SKM-1 (cell line): ENCODE results near the gene FOXF1.

Source experiments
- DNase-seq: peaks from one replicate; lab custom pipeline; 2025; ENCODE audit not compliant: unreplicated experiment; lab: John Stamatoyannopoulos, UW

FOXF1 gene

DNA sequence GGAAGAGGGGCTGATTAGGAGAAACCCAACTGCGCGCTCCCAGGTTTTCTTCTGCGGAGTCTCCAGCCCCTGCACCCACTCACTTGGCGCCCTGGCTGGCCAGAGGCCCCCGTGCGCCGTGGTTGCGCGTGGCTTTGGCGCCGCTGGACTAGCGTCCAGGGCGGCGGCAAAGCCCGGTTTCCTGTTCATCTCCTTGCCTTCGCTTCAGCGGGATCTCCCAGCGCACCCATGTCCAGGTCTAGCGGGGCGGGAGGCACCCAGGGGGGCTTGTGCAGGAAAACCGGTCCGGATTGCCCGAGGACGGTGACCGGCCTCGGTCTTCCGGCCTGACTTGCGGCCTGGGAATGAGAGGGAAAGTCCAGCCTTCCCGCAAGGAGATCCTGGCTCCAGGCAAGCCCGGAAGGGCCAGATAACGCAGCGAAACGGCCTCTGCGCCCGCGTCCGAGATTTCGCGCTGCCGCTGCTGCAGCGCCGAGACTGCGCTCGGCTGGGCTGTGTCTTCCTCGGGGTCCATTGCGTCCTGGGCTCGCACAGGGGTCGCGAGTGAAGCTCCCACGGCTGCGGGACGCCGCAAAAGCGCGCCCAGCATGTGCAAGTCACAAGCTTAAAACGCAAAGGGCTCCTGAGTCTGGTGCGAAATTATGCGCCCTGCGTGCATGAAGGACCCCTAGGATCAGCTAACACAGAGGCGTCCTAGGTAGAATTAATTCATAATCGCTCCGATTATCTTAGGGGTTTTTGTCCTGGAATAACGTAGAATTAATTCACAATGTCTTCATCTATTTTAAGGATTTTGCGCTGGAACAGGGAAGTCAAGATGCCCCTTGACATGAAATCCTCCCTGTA, 5.7 kb downstream of the FOXF1 start:
- DNase-seq: no peak

DNA sequence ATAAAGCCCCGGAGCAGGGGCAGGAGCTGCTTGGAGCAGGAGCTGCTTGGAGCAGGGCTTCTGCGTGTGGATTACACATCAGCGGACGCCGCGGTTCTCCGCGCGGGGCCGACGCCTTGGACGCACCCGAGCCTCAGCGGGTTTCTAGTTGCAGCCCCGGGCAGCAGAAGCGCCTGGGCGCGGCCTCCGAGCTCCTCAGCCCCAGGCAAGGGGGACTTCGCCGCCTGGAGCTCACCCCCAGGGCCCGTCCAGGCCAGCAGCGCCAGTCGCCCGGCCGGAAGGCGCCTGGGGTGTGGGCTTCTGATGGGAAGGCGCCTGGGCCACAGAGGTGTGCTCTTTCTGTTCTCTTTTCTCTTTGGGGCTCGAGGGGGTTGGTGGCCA, 6.3 kb downstream of the FOXF1 start:
- DNase-seq: no peak

DNA sequence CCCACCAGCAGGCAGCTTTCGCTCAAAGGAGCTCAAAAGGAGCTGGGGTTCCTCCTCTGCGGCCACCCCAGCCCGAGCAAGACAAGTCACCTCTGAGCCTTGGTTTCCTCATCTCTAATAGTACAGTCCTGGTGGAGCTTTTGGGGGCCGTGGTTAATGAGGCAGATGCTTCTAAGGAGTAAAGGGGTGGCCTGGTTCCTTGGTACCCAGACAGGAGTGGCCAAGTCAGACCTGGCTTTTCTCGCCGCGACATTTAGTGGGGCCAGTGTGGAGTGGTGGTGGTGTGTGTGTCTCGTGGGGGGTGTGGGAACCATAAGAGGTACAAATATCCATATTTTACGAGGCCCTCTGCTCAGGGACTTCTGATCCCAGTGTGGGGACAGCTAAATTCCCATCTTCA, 6.7 kb downstream of the FOXF1 start:
- no peak for DNase-seq

DNA sequence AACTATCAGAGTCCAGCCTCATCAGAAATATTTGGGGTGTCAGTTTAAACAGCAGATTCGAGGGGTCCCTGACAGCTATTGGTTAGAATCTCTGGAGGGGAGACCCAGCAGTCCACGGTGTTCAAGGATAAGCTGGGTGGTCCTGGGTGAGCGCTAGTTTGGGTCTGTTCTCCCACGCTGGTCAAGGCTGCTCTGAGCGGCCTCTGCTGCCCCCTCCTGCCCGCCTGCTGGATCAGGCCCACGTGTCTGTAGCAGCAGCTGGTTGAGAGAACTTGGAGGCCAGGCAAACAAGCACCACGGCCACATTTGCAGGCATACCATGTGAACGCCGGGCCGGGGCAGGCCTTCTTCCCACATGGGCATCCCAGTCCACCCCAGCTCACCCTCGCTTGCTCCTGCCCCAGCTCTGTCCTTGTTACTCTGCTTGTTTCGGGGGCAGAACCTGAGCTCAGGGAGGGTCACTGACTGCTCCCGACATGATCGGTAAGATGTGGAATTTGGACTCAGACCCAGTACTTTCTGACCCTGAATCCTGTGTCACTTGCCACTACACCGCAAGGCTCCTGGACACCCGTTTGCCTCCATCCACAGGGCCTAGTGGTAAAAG, 7.4 kb downstream of the FOXF1 start:
- no peak for DNase-seq

DNA sequence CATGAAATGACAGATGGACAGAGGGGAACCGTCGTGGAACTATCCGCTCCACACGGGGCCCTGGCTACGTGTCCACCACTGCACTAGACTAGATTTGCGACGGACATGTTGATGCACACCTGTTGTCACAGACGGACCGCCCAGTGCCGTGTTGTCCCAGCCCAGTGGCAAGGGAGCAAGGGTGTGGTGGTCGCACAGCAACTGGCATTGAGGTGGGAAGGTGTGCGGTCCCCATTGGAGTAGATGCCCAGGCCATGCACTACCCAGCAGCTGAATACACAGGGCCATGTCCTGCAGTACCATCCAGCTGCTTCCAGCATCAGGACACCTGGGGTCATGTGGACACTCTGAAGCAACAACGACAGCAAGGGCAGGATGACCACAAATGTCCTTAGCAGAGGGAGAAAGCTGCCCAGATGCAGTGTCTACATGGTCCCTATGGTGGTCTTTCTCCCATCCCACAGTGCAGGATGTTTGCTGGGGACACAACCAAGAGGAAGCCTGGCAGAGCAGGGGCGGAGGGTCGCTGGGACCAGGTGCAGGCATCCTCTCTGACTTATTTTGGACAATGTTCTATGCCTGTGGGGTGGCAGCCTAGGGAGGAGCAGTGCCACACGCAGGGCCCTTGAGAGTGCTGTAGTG, 8.8 kb downstream of the FOXF1 start:
- no peak for DNase-seq

DNA sequence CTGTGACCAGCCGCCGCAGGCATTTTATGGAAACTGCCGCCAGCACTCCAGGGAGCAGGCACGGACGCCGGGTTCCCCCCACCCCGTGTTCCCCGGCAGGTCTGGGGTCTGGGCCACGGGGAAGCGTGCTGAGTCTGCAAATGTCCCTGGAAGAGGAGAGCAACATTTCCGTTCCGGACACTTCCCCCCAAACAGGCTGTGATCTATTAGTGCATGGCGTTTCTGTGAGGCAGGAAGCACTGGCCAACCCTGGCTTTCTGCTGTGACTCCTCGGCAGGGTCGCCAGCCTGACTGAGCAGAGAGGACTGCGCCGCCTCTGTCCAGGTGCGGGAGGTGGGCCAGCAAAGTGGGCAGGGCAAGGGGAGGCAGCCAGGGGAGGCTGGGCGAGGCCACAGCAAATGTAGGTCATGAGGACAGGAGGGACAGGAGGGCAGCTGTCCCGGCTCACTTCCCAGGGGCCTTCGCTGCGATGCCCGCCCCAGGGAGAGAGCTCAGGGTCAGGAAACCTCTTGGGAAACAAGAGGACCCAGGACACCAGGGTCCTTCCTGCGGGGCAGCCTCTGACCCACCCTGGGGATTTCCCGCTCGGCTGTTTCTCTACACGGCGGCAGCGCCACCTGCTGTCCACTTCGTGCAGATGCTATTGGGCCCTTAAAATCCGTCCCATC, 9.5 kb downstream of the FOXF1 start:
- no peak for DNase-seq

DNA sequence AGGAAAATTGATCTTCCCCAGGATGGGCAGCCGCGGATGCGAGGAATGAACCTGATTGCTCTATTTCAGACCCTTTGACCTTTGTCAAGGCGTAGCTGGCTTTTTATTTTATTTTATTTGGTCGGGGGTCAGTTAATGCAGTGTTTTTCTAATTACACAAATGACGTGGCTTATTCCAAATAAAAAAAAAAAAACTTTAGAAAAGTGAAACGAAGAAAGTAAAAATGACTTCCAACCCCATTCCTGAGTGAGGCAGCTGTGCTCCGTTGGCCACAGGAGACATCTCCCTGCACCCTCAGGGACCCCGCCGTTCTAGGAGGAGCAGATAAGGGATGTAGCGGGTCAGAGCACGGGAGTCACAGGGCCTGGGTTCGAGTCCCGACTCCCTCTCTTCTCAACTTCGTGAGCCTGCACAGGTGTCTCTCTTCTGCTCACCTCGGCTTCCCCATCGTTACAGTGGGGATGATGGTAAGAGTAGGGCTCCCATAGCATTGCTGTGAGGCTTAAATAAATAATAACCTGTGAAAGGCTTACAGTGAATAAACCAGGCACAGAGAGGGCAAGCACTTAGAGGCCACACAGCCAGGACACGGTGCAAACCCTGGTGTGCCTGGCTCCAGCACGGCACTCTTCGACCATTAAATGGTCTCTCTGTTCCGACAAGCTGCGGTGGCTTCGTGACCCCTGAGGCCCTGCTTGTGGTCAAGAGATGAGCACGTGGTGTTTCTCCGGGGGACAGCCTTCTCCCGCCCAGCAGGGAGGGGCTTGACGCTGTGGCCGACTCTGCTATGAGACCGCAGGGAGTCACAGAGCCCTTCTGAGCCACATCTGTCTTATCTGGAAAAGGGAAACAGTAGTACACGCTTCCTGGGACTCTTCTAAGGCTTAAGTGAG, 10.2 kb downstream of the FOXF1 start:
- DNase-seq: no peak

DNA sequence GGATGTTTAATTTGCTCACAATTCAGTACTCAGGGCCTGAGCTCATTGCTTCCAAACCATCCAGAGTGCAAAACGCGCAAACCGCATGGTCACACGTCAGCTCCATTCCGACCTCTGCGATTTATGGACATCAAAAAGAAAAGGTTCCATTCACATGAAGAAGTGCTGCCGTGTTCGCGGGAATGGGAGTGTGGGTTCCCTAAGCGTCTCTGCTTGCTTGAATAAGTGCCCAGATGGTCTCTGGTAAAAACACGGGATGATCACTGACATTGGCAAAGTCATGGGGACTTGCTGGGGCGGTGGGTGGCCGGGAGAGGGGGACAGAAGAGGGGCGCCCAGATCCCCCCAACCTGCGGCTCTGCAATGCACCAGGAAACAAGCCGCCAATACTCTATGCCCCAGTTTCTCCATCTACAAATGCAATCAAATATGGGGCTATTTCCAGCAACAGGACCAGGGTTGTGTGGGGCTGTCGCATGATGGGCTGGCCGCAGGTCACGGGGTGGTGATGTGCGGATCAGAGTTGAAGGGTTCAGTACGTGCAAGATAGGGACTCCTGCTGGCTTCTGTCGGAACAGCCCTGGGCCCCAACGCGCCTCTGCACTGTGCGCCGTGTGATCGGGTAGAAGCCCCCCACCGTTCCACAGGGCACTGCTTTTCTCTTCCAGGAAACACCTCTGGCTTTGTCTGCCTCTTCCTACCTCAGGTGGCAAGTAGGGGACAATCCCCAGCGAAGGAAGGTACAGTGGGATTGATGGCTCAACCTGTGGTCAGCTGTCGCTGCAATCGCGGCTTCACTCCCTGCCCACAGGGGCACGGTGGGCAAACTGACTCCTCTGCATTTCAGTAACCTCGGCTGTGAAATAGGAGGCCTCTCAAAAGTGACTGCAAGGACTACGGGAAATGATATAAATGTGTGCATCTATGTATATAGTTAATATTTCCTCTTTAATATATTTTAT, 11.2 kb downstream of the FOXF1 start:
- DNase-seq: no peak

DNA sequence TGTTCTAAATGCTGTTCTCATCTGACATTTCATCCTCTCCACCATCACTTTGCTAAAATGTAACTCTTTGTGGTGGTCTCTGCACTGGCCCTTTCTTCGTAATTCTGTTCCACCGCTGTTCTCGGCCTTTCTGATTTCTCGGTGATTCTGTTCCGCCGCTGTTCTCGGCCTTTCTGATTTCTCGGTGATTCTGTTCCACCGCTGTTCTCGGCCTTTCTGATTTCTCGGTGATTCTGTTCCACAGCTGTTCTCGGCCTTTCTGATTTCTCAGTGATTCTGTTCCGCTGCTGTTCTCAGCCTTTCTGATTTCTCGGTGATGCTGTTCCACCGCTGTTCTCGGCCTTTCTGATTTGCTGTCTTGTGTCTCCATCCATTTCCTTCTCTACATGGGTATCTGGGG, 12.3 kb downstream of the FOXF1 start:
- DNase-seq: no peak

DNA sequence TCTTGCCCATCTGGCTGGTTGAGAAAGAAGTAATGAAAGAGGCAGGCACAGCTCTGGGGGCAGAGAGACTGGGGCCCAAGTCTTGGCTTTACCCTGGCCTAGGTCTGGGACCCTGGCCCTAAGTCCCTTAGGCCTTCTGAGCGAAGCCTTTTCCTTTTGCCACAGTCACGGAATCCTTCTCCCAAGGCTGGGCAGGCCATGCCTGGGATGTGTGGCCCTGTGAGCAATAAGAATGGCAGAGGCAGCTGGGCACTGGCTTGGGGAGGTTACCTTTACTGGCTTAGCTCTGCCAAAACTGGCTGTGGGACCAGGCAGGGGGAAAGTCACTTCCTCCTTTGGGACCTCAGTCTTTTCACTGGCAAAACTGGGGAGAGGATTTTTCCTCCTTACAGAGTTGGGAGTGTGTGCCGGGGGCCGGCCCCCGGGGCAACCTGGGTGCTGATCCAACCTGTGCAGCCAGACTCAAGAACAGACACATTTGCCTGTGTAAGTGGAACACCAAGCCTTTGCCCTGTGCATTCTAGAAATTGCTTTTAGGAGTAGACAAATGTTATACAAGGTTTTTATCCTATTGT, 12.9 kb downstream of the FOXF1 start:
- no peak for DNase-seq

DNA sequence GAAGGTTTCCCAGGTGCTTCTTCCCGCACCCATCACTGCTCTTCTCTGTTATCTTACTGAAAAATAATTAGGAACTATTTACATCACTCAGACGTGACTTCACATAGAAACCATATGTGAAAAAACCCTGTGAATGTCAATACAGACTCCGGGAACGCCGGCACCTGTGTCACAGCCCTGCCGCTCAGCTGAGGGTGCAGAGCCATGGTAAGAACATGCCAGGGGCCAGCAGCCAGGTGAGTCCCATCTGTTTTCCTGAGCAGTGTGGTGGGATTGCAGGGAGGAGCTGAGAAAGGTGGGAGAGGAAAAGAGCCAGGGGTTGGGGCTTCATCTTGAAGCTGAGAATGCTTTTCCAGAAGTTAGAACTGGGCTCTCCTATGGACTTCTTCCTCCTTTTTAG, 13.7 kb downstream of the FOXF1 start:
- DNase-seq: no peak

DNA sequence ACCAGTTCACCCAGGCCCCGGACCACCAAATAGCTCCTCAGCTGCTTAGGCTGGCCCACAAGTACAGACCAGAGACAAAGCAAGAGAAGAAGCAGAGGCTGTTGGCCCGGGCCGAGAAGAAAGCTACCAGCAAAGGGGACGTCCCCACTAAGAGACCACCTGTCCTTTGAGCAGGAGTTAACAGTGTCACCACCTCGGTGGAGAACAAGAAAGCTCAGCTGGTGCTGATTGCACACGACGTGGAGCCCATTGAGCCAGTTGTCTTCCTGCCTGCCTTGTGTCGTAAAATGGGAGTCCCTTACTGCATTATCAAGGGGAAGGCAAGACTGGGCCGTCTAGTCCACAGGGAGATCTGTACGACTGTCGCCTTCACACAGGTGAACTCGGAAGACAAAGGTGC, 15.4 kb downstream of the FOXF1 start:
- no peak for DNase-seq

DNA sequence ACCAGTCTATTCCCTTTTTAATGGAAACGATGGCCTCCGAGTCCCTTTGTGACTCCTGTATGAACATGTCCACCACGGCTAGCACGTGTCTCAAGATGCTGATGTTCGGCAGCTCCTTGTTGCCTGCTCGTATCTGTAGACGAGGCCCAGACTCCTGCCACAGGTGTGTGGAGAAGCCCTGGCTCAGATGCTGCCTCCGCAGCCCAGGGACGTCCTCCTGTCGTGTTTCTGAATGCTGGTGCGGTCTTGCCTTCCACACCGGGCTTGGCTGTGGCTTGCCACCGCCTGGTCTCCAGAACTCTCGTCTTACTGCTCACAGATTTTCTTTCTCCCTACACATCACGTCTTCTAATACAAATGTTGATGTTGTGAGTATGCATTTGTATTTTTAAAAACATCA, 17.0 kb downstream of the FOXF1 start:
- DNase-seq: no peak

DNA sequence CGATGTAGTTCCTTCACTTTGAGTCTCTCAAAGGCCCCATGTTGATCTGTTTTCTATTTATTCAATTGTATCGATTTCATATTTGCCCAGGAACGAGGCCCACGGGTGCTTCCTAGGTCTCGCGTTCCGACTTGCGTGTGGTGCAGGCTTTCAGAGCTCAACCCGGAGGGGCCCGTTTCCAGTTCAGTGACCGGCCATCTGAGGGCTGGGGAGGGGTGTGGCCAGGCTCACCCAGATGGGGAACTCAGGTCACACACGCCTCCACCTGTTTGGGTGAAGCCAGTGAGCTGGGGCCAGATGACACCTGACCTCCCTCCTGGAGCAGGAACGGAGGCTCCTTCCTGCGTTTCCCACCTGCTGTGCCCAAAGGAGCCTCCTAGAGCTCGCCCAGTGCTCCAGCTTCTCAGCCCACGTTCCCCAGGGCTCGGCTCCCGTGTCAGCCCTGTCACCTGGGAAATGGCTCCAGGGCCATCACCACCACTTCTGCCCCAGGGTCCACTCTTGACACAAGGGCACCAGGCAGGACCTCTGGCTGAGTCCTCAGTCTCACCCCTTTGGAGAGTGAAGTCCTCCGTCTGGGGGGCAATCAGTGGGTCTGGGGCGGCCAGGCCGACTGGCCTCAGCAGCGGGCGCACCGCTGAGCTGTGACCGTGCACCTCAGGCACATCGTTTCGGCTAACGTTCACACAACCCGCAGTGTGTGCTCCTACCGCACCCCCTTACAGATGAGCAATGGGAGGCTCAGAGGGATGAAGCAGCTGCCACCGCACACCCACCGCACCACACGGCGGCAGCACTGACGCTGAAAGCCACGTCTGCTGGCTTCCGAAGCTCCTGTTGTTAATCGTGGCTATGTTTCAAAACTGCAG, 18.0 kb downstream of the FOXF1 start:
- no peak for DNase-seq

DNA sequence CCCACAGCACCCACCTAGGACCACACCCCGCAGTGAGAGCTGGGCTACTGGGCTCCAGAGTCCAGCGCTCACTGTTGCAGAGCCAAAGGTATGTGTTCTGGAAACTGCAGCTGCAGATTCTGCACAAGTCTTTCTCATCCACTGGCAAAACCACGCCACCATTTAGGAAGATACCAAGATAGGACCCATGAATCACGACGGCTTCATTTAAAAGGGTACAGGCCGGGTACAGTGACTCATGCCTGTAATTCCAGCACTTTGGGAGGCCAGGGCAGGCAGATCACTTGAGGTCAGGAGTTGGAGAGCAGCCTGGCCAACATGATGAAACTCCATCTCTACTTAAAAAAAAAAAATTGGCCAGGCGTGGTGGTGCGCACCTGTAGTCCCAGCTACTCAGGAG, 18.8 kb downstream of the FOXF1 start:
- no peak for DNase-seq

DNA sequence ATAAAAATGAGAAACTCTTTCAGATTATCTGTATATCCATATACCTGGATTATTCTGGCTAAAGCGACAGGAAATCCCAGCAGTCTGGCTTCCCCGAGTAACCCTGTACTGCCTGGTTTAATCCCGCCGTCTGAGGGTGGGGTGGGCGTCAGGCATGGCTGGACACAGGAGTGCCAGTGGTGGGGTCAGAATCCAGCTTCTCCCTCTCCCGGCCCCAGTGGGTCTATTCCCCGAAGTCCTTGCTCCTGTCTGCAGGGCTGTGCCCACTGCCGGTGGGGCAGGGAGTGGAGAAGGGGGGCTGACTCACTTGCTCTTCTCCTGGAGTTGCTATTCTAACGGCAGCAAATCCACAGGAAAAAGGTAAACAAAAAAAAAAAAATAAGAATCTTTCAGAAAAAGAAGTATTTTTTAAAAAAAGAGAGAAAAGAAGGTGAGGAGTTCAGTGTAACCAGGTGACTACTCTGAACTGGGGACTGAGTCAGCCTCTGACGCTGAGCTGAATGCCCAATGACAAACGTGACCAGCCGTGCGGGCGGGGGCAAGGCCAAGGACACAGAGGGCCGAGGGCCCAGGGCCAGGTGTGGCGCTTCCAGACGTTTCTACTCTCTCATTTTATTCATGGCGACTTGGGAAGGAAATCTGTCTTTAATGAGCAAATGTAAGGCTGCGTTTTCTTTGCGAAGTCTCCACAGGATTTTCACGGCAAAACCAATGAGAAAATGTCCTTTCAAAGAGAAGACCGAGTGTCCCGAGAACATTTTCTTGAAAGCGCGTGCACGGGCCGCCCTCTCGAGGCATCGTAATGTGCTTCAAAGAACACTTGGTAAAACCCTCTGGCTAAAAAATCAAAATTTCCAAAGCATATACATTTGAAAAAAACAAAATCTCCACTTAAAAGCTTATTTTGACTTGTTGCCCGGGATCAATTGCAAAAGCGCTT, 20.2 kb downstream of the FOXF1 start:
- no peak for DNase-seq

DNA sequence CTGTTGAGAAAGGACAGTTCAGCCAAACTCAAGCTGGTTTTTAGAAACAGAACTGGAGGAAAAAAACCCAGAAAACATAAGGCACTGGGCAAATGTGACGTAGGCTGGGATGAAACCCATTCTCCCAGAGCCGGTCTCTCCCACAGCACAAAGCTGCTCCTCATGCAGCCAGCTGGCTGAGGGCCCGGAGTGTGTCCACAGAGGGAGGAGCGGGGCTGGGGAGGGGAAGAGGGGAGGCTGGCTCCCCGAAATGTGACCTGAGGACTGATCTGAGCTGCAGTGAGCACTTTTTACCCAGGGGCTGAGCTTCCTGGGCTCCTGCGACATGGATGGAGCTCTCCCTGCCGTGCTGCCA, 20.8 kb downstream of the FOXF1 start:
- no peak for DNase-seq
